Dermis blood vessel endothelial cell (primary cell): ENCODE measurements around the gene VIT. TPM values are rescaled to one million over a fixed set of nuclear protein-coding genes. Genes with fewer than 3 reads are reported as not detected.
"Not testable (repeated sequence)": the region's sequence is repeated elsewhere in the genome, so short reads cannot be mapped to it uniquely, and the experiment has no call there.

Experiments used
- DNase-seq: peaks from one replicate; pipeline ENCODE4 v3.0.0; 2010
- total RNA-seq: library from RNA; depleted of rRNA; stranded (reverse); fragments of >200 nt; gene quantifications from 2 replicates; pipeline ENCODE4 v1.2.3, GENCODE V29; 2014

VIT gene
- total RNA-seq, 1 donor from 2014 or later = not detected

DNA sequence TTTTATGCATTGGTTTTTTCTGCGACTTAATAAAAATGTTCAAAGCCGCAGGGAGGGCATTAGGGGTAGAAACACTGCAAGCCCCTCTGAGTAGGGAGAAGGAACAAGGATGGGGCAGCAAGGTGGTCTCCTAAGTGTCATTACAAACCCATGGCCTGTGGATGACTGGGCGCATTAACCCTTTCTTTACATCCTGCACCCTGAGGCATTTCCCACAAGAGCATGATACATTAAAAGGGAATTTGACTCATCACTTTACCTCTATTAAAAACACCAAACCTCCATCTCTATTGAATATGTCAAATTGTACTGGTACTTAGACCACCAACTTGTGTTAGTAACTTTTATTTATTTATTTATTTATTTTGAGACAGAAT is 112.5 kb downstream of the VIT start:
- no peak for DNase-seq

DNA sequence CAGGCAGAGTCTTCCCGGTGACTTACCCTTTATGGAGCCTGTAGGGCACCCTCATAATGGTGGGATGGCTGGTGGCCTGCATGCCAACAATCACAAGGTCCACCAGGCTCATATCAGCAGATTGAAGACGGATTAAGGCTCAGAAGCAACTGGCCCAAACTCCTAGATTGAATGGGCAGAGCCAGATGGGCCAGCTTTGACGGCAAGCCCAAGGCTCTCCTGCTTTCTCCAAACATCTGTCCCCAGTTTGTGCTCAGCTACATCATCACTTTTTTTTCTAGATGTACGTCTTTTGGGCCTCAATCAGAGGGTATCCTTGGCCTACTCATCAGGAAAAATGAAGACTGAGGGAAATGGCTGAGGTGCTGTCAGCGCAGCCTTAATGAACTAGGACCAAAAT is 114.6 kb downstream of the VIT start:
- no peak for DNase-seq

DNA sequence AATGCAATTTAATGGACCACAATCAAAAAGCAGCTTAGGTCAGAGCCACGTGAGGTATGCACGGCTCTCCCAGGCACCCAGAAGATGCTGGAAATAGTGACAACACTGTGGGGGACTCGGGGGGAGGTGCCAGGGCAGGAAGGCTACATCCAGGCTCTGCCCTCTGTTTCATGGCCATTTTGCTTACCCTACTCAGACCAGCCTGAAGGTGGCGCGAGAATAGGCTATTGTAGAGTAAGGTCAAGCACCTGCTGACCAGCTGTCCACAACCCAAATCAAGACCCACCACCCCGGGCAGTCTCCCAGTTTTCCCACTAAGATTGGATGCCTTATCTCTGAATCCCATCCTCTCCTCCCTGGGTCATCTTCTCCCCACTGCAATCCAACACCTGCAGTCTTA is 115.7 kb downstream of the VIT start:
- peak; percentile 31 for DNase-seq

DNA sequence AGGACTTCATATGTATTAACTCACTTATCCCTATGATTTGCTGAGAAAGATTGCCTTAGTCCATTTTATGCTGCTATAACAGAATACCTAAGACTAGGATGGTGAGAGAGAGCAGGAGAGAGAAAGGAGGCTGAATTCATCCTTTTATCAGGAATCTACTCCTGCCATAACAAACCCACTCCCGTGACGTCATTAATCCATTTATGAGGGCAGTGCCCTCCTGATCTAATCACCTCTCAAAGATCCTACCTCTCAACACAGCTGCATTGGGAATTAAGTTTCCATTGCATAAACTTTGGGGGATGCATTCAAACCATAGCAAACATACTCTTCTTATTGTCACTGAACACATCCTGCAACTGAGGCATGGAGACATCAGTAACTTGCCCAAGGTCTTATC is 122.0 kb downstream of the VIT start:
- DNase-seq = no peak

DNA sequence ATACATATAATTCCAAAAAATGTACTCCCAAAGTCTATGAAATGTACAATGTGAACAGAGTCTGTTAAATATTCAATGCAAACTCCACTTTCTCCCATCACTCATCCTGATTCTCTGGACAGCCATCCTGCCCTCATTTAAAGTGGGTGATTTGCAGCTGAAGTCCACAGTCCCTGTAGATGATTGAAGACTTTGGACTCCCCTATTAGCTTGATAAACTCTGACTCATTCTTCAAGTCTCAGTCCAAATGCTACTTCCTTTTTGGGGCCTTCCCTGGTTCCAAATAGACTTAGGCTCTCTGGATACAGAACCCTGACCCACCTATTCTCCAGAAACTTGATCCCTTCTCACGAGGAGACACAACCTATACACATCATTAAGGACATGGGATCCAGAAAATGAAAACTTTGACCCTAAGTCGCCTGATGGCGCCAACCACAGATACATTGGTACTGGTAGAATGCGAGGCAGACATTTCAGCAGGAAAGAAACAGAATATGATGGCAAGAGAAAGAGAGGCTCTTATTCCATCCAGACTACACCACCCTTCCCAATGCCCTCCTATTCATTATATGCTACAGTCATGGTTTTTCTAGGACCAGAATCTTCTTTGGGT is 122.7 kb downstream of the VIT start:
- peak; percentile 4 for DNase-seq

DNA sequence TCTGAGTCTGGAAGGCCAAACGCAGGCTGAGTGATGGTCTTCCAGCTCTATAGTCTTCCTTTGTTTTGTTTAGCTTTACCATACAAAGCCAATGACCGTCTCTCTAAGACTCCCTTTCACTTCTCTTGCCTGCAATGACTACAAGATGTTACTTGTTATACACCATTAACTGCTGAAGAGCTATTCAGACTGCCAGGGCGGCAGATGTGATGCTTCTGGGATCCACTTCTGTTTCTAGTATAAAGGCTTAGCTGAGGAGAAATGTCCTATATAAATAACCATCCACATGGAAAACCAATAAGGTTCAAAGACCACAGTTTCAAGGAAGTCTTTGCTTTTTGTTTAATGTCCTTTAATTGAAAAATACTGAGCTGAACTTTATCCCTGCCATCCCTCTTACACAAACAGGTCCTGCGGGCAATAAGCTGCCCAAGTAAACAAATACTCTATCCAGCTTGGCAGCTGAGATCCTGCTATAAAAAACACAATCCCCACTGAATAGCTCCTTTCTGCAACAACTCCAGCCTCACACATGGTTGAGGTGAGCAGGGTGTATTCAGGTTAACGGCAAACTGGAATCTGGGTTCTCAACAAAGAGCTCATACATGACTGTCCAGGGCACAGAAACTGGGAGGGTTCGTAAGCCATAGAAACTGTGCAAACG is 124.6 kb downstream of the VIT start:
- no peak for DNase-seq

DNA sequence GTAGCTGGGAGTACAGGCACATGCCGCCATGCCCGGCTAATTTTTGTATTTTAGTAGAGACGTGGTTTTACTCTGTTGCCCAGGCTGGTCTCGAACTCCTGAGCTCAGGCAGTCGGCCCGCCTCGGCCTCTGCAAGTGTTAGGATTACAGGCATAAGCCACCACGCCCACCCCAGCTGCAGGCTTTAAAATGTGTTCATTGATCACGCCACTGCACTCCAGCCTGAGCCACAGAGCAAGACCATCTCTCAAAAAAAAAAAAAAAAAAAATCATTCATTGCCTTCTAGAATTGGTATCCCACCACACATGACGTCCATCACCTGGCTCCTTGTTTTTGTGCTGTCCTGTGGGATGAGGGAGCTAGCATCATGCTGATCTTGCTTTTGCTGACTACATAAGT is 127.4 kb downstream of the VIT start:
- DNase-seq = no peak

DNA sequence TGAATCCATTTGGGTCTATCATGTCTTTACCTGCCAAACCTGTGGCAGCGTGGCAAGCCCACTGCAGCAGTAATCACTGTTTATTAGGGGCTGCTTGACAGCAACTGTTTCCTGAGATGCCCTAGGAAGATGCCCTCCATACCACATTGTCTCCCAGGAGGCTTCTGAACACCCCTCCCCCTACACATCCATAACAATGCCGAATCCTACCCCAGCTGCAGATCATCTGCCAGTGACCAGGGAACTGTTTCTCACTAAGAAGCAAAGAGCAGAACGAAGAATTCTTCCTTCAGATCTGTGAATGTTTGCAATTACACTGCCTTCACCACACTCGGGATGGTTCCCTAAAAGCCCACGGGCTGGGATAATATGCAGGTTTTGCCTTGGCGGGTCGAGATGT is 127.8 kb downstream of the VIT start:
- DNase-seq = no peak

DNA sequence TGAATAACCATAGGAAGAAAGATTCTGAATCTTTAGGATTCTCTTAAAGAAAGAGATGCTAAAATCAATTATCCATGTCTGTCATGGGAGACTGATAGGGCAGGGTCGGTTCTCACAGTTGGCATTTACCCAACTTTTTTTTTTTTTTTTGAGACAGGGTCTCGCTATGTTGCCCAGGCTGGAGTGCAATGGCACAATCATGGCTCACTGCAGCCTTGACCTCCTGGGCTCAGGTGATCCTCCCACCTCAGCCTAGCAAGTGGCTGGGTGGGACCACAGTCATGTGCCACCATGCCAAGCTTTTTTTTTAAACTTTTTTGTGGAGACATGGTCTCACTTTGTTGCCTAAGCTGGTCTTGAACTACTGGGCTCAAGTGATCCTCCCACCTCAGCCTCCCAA is 128.2 kb downstream of the VIT start:
- not testable (repeated sequence) for DNase-seq

DNA sequence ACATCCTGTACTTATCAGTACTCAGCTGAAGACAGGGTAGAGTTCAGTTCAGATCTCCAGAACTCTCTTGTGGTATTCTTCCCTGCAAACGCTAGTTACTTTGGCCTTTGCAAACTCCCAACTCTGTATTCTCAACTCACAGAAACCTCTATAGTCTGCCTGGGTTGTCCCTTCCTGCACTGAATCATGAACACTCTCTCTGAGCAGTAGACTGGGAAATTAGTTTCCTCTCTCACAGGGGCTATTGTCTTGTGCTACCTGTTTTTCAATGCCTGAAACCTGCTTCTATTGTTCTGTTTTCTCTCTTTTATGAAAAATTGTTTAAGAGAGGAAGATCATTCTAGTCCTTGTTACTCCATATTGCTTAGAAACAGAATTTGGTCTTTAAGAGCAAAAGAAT is 134.7 kb downstream of the VIT start:
- peak; percentile 67 for DNase-seq

DNA sequence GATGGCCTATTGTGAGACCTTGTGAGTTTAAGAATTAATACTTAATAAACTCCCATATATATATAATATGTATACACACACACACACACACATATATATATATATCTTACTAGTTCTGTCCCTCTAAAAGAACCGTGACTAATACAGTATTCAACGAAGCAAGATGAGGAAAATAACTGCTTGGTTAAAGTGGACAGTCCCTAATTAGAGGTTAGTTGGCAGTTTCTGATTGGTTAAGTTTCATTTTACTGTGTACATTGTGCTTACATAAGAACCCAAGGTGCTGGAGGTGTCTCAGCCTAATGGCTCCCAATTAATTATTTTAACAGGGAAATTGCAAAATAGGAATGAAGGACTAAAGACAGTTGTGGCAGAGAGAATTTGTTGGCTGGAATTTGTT is 137.7 kb downstream of the VIT start:
- DNase-seq = no peak

DNA sequence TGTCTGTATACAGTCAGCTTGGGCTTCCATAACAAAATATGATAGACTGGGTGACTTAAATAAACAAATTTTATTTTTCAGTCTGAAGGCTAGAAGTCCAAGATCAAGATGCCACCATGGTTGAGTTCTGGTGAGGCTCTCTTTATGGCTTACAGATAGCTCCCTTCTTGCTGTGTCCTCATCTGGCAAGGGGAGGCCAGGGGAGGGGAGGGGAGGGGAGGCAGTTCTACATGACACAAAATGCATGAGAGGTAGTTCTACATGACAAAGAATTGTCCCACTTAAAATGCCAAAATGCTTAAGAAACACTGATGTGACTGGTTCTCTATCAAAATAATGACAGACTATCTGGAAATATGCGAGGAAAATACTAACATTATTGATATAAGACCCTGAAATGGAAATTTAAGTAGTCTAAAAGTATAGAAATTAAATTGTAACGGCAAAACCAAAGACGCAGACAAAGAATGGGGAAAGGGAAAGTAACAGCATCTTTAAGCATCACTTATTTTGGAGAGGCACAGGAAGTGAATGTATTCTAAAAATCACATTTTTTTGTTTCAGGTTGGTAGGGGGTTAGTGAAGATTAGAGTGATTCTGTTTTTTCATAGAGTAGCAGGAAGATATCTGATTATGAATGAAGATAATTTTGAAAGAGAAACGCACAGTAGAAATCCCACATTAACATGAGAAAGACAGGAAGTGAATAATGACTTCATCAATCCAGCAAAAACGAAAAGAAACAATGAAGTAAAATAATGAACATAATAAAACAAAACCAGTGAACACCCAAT is 138.4 kb downstream of the VIT start:
- DNase-seq = peak; percentile 28

DNA sequence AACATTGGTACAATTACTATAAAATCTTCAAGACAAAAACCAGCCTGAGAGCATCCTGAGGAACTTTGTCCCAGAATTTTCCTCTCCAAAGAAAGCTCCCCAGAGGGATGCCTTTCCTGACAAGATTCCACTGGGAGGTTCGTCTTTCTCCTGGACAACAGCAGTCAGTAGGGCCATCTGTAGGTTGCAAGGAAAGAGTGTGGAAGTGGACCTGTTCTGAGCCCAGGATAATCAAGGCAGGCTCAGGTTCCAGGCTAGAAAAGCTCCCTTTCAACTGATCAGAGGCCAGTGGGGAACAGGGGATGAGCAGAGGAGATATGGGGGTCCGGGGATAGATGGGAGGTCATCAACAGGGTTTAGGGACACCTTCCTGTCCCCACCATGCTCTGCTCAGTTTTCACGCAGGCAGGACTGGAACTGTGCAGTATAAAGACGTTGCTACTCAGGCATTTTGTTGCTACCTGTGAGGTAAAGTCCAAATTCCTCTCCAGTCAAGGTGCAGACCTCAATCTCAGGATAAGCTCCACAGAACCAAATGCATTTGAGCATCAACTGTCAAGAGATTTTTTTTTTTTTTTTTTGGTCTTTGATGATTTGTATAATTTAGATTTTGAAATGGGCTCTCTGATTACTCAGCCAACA is 143.6 kb downstream of the VIT start:
- no peak for DNase-seq

DNA sequence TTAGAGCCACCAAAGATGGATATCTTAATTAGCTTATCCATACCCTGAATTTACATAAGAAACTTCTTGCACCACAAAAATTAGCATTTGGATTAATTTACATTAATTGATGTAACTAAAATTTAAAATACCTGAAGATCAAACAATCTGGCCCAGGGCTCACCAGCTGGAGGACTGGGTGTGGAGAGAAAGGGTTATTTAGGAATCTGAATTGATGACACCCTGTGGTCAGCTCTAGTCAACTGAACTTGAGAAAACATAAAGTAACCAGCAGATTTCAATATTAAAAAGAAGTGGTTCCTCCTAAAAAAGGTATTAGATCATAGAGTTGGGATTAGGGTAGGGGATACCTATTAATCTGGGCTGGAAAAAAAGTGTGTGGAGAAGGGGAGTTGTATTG is 147.3 kb downstream of the VIT start:
- no peak for DNase-seq

DNA sequence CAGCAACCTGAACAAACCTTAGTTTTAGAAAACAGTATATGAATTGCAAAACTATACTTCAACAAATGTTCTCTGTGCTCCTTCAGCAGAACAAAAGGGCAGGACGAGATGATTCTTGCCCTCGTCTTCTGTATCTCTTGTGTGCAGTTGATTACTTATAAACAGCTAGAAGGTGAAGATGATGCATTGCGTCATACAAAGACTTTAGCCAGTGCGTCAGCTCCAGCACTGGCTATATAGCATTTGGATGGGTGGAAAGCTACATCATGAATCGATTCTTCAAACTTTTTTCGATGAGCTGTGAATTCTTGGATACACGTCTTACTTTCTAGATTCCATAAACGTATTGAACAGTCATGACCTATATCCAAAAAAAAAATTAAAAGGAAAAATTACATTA is 152.8 kb downstream of the VIT start:
- no peak for DNase-seq

DNA sequence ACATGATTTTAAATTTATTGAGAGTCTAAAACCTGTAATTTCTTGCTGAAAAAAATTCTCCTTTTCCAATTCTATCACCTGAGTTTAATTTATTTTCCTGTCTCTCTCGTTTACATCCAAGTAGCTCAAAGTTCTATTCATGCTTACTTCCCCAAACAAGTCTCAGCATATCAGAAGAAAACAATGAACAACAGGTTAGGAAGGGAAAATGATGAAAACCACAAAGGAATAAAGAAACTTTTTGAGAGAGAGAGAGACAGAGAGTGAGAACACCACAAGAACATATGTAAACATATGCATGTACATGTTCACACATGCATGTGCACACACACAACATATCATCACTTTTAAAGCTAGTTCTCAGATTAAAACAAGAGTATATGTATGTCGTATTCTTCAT is 157.7 kb downstream of the VIT start:
- no peak for DNase-seq

DNA sequence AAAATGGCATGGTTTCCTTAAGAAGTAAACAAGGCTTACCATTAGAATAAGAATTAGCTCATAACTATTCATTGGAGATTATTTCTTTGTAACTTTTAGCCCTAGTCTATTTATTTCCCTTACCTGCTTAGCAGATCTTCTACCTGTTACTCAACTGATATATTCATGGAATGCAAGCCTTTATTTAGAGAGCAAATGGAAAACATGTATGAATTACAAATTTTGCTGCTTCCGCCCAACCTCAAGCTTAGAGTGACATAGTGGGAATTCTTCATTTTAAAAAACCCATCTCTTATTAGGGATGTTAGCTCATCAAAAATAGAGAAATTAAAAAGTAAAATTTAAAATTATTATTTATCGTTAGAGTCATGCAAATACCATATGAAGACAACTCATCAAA is 158.9 kb downstream of the VIT start:
- no peak for DNase-seq

DNA sequence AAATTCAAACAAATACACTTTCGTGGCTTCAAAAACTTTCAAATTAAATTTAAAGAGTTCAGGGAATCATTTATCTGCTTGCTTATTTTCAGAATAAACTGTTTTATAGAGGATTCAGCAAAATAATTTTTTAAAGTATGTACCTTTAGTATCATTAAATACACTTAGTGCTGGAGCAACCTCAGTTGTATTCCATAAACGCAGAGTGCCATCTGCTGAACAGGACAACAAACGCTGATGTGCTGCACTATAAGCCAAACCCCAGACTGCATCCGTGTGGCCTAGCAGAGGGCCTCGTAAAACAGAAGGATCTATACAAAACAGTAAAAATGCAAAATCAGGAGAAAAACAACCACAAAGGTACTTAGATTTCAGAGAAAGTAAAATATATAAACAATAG is 161.2 kb downstream of the VIT start:
- DNase-seq = no peak

DNA sequence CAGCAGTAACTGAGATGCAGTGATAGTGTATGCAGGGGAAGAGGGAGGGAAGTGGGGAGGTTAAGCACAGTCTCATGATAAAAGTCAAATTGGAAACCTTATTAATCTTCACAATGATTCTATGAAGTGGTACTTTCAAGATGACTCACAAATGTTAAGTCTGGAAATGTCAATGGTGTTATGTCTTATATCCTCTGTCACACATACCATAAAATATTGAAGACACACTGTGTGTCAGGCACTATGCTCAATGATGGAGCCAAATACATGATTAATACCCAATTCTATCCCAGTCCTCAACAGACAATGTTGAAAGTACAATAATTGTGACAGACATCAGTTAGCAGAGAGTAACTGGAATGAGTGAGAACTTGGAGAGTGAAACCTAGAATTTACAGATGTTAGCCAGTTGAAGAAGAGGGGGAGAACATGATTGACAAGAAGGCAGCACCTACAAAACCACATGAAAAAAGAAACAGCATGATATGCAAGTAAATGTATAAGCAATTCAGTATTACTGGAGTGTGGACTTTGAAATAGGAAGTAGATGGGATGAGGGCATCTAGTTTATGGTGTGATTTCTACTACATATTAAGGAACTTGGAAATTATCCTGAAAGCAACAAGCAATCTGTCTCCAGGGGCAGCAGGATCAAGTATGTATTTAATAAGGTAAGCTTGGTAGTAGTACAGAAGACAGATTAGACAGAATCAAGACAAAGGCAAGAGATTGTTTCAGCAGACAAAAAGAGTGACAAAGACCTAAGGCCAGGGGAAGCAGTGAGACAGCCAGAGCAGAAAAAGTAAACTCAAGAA is 162.3 kb downstream of the VIT start:
- no peak for DNase-seq

DNA sequence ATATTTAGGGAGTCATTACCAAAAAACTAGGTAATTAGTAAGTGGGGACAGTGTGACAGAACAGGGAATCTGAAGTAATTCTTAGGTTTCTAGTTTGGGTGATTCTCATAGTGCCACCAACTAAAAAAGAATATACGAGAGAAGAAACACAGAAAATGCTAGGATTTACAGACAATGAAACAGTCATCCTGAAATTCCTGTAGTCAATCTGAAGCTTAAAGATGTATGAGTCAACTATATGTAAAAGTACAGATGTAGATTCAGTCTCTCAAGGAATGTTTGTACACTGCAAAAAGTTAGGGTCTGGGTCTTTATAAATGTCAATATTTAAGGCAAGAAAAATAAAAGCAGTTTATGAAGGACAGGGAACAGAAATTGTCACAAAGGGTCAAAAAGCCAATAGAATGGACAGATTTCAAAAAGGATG is 162.9 kb downstream of the VIT start:
- DNase-seq = no peak

DNA sequence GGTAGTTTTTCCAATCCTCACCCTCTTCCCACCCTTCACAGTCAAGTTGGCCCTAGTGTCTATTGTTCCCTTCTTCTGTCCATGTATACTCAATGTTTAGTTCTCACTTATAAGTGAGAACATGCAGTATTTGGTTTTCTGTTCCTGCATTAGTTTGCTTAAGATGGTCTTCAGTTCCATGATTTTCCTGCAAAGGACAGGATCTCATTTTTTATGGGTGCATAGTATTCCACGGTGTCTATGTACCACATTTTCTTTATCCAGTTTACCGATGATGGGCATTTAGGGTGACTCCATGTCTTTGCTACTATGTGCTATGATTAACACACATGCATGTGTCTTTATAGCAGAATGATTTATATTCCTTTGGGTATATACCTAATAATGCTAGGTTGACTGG is 165.4 kb downstream of the VIT start:
- no peak for DNase-seq
